ENCODE data around the gene PDSS2.

Gene PDSS2

GRCh38 chr6:107459283-107460082 lies at the start of gene PDSS2:
TSS of gene PDSS2 (minus strand) at chr6:107459564. CDS start at chr6:107459285, 279 bp downstream.
- in situ Hi-C loops (cut with HindIII; ENCODE audit: low sequenced_read_pairs), result loop anchor here (5.0 kb wide), 1 partner anchor 88 kb away; no protein-coding TSS in a partner anchor

DNA sequence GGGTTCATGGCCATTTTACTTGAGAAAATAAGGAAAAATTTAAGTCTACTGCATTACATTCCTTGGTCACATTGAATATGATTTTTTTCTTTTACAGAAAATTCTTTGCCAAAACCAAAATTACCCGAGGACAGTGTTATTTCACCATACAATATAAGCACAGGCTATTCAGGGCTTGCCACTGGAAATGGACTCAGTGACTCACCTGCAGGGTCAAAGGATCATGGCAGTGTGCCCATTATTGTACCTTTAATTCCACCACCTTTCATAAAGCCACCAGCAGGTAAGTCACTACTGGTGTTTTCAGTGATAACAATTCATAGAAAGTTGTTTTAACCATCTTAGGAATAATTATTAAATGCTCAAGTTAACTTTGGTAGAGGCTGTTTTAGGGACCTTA lies 46.8 kb upstream of the PDSS2 start:
- in situ Hi-C loops (cut with HindIII; ENCODE audit: low sequenced_read_pairs), result no loop called here

DNA sequence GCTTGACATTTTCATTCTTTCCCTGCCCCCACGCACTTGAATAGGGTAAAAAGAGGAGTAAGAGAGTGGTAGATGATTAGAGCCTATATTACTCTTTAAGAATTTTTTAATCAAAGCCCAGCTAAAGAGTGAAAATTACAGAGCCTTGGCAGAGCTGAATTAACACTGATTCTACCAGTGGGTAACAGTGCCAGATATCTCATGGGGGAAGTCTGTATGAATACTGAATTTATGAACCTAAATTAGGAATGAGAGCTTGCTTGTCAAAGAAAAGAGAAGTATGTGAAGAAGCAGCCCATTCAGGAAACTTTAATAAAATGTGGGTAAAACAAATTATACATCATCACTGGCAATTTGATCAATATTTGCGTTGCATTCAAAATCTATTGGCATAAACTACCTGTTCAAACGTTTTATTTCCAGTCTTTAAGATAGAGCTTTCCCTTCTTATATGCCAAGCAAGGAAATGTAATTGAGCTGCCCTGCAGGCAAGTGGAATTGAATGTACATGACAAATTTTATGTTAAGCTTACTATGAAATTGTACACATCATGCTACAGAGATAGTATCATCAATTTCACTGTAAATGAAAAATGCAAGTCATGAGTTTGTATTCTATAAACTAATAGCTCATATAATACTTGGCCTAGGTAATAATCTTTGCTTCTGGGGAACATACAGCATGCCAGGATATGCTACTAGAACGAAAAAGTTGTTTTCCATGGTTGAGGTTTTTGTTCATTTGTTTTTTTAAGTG lies 45.1 kb upstream of the PDSS2 start:
- in situ Hi-C loops (cut with HindIII; ENCODE audit: low sequenced_read_pairs), result no loop called here

GRCh38 chr6:107496892-107497684 lies 37.7 kb upstream of the PDSS2 start:
- in situ Hi-C loops (cut with HindIII; ENCODE audit: low sequenced_read_pairs), result no loop called here

DNA sequence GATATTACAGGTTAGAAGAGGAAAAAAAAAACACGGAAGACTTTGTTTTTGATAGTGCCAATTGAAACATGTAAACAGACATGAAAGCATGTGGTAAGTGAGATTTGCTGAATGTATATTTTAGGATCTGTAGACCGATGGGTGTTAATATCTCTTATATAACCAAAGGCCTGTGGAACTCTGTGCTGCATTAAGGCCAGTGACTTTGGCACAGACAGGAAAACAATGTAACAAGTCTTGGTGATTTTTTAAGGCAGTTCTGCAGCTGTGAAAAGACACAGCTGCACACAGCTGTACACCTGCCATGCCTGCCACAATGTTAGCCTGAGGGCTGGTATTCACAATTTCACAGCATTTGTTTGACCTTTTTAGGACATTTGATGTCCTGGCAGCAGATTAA lies 36.6 kb upstream of the PDSS2 start:
- in situ Hi-C loops (cut with HindIII; ENCODE audit: low sequenced_read_pairs), result no loop called here

DNA sequence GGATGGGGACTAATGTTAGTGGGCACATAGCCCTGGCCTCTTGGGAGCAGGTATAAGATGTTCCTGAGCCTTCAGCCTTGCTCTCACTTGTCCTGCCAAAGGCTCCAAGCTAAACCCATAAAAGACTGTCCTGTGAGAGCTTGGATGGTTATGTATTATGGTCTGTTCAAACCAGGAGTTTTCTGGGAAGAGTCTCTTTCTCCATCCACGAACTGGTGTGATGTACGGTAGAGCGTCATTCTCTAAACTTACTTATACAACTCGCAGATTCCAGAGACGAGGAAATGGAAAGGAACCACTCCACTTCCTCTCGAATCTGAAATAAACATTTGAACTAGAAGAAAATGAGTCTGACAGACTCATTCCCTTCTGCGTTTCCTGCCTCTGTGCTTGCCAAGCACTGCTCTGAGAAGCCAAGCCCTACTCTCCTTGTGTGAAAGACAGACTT lies 35.9 kb upstream of the PDSS2 start:
- in situ Hi-C loops (cut with HindIII; ENCODE audit: low sequenced_read_pairs), result no loop called here

GRCh38 chr6:107493158-107494057 lies 34.0 kb upstream of the PDSS2 start:
- in situ Hi-C loops (cut with HindIII; ENCODE audit: low sequenced_read_pairs), result no loop called here

DNA sequence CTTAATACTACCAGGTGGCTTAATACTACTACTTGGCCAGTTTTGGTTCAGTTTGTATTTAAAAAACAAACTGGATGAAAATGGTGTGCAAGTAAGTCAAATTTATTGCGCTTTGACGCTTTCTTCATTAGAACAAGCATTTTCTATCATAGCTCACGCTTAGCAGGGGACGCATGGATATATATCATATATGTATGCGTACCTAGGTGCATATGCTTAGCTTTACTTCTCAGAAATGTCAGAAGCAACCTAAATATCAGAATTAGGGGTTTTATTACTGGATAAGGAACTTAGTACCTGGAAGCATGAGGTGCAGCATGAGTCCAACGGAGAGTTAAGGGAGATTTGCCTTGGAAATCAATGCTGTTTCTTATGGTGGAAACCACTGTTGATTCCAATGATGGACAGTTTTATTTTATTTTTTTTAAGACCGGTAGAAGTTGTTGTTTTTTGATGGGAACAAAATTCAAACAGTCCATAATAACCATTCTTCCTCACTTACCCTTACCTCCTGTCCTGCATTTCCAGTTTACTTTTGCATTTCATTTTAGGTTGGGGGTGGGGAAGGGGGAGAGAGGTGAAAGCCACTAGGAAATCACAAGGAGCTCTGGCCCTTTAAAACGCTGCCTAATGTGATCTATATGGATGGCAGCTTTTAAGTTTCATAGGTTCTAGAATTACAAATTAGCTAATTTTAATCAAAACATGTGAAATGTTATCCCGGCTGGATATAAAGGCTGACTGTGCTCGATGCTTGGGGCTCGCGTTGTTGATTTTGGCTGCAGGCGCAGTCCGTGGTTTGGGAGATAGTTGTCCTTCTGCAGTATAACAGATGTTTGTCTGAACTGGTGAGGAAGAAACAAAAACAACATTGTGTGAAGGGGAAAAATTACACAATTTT lies 32.6 kb upstream of the PDSS2 start:
- in situ Hi-C loops (cut with HindIII; ENCODE audit: low sequenced_read_pairs), result no loop called here

- in situ Hi-C loops (cut with HindIII; ENCODE audit: low sequenced_read_pairs), result no loop called here
Observed at GRCh38 chr6:107491138-107491609, 31.8 kb upstream of the PDSS2 start.

DNA sequence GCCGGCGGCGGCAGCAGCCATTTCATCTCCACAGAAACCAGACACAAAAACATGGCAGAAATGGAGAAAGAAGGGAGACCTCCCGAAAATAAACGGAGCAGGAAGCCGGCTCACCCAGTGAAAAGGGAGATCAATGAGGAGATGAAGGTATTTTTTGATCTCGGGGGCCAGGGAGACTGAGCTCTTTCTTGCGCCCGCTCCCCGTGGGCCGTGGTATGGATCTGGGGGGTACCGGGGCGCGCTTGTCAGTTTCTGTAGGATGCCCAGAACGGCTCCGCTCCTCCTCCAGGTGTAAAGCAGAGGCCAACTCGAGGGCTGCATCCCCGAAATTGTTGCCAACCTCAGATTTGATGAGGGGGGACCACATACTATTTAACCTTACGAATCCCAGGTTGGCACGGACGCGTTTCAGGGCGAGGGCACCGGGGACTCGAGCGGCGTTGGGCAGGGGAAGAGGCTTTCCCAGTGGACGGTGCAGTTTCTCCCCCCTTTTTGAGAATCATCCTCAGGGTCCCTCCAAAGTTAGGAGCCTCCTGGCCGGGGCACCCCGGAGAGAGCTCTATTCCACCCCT lies 31.3 kb upstream of the PDSS2 start:
- in situ Hi-C loops (cut with HindIII; ENCODE audit: low sequenced_read_pairs), result no loop called here

GRCh38 chr6:107489636-107490565 lies 30.5 kb upstream of the PDSS2 start, which contains the start of gene SOBP:
TSS of gene SOBP (plus strand) at chr6:107490117. CDS start at chr6:107490617, 500 bp downstream.
- in situ Hi-C loops (cut with HindIII; ENCODE audit: low sequenced_read_pairs), result loop anchor here (5.0 kb wide), 1 partner anchor 368 kb away; no protein-coding TSS in a partner anchor

GRCh38 chr6:107488875-107489635 lies 29.7 kb upstream of the PDSS2 start:
- in situ Hi-C loops (cut with HindIII; ENCODE audit: low sequenced_read_pairs), result loop anchor here (5.0 kb wide), 1 partner anchor 367 kb away; no protein-coding TSS in a partner anchor

DNA sequence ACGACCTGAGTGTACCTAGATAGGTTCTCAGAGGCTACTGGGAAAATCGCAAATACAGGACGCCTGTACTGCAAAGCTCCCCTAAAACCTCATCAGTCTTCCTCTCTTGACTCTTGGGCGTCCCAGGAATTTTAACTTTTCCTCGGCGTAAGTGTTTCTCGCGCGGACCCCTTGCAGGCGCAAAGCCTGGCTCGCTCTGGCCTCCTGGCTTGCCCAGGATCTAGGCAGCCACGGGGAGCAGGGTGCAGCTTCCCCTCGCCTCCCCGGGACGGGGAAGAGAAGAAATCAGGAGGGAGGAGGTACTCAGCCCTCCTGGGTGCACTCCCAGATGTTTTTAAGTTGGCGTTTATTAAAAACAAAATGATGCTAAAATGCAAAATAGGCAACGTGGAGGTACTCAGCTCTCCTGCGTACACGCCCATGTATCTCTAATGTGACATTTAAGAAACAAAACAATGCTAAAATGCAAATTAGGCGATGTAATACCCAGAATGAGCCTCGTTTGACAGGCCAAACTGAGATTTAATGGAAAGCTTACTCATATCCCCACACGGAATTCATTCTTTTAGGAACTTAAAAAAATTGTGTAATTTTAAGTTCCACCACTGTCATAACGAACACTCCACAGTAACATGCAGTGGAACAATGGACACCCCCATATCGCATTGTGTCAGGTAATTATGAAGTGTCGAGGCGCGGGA lies 29.0 kb upstream of the PDSS2 start:
- in situ Hi-C loops (cut with HindIII; ENCODE audit: low sequenced_read_pairs), result loop anchor here (5.0 kb wide), 1 partner anchor 366 kb away; no protein-coding TSS in a partner anchor

DNA sequence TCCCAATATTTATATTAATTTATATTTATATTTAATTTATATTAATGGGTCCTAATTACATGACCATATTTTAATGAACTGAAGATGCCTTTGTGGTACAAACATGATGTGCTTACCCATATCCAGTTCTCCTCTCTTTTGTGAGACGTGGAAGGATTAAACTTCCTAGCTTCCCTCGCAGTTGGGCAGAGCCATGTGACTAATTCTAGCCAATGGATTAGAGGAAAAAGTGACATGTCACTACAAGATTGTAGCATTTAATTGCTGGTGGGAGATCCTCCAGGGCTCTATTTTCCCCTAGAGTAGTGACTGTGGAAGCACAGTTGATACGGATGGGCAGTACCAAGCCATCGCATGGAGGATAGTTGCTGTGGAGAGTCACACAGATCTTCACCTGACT lies 25.8 kb upstream of the PDSS2 start:
- in situ Hi-C loops (cut with HindIII; ENCODE audit: low sequenced_read_pairs), result loop anchor here (5.0 kb wide), 1 partner anchor 363 kb away; no protein-coding TSS in a partner anchor

DNA sequence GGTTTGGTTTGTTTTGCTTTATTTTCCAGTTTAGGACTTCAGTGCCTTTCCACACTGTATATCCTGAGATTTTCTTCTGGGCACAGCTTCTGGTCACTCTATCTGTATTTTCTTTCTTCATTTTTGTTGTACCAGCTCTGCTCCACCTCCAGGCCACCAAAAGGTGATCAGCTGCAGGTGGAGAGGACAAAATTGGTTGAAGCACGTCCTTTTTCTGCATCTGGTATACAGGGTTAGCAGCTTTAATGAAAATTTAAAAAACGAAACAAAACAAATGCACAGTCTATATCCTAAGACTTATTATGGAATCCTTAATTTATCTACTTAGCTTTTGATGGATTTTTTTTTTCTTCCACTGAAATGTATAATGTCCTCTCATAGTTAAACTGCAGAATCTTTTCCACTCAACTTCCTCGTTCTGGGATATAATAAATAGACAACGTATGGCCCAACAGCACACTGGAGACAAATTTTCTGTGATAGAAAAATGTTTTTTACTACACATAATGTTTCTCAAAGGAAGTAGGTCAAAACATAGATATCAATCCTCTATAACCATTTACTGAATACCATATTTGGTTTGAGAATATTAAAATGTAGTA lies 19.8 kb upstream of the PDSS2 start:
- in situ Hi-C loops (cut with HindIII; ENCODE audit: low sequenced_read_pairs), result no loop called here
